MG63 (cell line): Measurements from ENCODE around the gene RIN3. TPM values are rescaled to one million over a fixed set of nuclear protein-coding genes. Genes with fewer than 3 reads are reported as not detected.

ENCODE experiments used
- DNase-seq: peaks from one replicate; pipeline ENCODE4 v3.0.0-alpha.2; 2020
- H3K27me3 ChIP-seq: fragments of 250-450 bp; sonication (Bioruptor Pico); 2 replicates; pipeline ENCODE4 v1.5.1; 2020; ENCODE audit warnings: mild to moderate bottlenecking, moderate library complexity
- H3K36me3 ChIP-seq: fragments of 250-450 bp; sonication (Bioruptor Pico); 2 replicates; pipeline ENCODE4 v1.5.1; 2020; ENCODE audit warnings: mild to moderate bottlenecking, moderate library complexity
- H3K4me3 ChIP-seq: fragments of 250-450 bp; sonication (Bioruptor Pico); 2 replicates; pipeline ENCODE4 v1.5.1; 2020; ENCODE audit warnings: mild to moderate bottlenecking, moderate library complexity
- H3K9me3 ChIP-seq: fragments of 250-450 bp; sonication (Bioruptor Pico); 2 replicates; pipeline ENCODE4 v1.5.1; 2020; ENCODE audit warnings: mild to moderate bottlenecking, moderate library complexity
- total RNA-seq: library from RNA; depleted of rRNA; stranded (reverse); fragments of >200 nt; shearing (Covaris generic); gene quantifications from 2 replicates; pipeline ENCODE4 v1.2.3, GENCODE V29; 2014; ENCODE audit warnings: low replicate concordance

RIN3 gene
- total RNA-seq, 1 experiment from 2014 or later: 1.4 TPM

DNA sequence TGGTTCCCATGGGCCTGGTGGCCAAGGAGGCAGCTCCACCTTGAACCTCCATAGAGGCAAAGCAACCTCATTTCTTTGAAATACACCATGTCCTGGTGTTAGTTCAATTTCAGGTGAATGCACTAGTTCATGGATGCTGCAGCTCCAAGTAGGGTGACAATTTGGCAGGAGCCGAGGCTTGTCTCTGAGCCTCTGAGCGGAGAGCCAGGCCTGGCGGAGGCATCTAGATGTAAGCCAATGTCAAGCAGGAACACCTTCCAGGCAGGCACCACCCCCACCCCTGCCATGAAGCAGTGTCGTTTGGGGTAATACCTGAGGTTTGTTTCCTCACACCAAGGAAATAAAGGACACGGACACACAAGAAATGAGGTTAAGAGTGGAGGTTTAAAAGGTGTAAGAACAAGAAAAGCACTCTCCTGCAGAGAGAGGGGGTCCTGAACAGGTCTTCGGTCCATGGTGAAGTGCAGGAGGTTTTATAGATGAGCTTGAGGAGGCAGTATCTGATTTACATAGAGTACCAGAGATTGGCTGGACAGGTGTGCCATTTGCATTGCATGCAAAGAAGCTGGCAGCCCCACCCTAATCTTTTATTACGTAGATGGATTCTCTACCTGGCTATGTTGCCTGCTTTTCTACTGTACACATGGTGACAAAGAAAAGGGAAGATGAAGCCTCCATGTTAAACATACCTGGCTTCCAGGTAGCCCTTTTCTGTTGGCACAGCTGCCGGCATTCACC is 60.3 kb downstream of the RIN3 start:
- H3K36me3 ChIP-seq: no peaks in the 10 kb centered on the region
- H3K4me3 ChIP-seq: no peak overlapping the region
- no peaks in the 10 kb centered on the region for H3K9me3 ChIP-seq
- DNase-seq: no peak
- H3K27me3 ChIP-seq: no peaks in the 10 kb centered on the region

DNA sequence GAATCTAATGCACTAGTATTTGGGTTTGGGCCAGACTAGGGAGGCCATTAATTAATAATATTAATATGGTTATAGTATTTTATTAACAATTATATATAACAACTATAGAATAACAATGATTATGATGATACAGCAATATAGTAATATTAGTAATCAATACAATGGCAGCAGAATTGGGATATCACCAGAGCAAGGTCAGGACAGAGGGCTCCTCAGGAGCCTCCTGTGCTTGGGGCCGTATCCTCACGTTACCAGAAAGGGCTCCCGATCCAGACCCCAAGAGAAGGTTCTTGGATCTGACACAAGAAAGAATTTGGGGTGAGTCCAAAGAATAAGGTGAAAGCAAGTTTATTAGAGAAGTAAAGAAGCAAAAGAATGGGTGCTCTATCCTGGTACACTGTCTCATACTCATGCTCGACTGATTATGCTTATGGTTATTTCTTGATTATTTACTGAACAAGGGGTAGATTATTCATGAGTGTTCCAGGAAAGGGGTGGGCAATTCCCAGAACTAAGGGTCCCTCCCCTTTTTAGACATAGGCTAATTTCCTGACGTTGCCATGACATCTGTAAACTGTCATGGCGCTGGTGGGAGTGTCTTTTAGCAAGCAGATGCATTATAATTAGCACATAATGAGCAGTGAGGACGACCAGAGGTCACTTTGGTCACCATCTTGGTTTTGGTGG is 61.6 kb downstream of the RIN3 start:
- DNase-seq: no peak
- H3K36me3 ChIP-seq: no peaks in the 10 kb centered on the region; the same call in 1 of the 2 replicates
- no peaks in the 10 kb centered on the region for H3K27me3 ChIP-seq
- H3K4me3 ChIP-seq: no peak overlapping the region
- H3K9me3 ChIP-seq: no peaks in the 10 kb centered on the region

DNA sequence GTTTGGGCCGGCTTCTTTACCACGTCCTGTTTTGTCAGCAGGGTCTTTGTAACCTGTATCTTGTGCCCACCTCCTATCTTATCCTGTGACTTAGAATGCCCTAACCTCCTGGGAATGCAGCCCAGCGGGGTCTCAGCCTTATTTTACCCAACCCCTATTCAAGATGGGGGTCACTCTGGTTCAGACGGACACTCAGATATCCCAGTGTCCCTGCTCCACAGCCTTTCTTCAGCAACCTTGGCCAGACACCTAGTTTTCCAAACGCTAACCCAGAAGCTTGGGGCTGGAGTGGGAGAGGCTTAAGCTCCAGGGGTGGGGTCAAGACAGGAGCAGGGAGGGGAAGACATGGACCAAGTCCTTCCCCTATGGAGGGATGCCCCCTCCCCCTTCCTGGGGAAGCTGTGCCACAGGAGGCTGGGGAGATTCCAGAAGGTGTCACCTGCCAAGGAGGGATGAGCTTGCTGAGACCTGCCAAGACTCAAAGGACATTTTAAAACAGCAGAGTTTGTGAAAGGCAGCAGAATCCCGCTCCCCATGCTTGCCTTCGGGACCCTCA is 62.2 kb downstream of the RIN3 start:
- Histone ChIP-seq H3K36me3 (no peaks in the 10 kb centered on the region; the same call in 1 of the 2 replicates), H3K9me3 (no peaks in the 10 kb centered on the region), H3K4me3 (no peak overlapping the region), H3K27me3 (no peaks in the 10 kb centered on the region)
- DNase-seq: no peak

DNA sequence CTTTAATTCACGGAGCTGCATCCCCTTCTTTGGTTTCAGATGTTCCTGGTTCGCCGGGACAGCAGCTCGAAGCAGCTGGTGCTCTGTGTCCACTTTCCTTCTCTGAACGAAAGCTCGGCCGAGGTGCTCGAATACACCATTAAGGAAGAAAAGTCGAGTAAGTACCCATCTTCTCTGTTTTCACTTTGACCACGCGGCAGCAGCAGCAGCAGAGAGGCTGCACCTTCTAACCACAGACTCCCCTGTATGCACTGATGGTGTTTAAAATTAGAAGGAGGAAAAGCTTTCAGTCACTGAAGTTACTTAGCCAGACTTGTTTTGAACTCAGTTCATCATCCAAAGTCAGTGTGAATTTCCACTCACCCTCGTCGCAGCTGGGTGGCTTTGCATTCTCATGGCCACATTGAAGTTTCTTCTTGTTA is 63.8 kb downstream of the RIN3 start:
- Histone ChIP-seq H3K27me3 (no peaks in the 10 kb centered on the region), H3K4me3 (no peak overlapping the region), H3K36me3 (no peaks in the 10 kb centered on the region; the same call in 1 of the 2 replicates), H3K9me3 (no peaks in the 10 kb centered on the region)
- no peak for DNase-seq

DNA sequence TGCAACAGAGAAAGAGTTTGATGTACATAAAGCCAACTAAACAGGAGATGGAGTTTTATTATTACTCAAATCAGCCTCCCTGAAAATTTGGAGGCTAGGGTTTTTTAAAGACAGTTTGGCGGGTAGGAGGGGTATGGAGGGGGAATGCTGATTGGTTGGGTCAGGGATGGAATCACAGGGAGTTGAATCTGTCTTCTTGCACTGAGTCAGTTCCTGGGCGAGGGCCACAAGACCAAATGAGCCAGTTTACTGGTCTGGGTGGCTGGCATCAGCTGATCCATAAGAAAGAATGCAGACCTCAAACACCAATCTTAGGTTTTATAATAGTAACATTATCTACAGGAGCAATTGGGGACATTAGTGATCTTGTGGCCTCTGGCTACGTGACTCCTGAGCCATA is 64.9 kb downstream of the RIN3 start:
- H3K27me3 ChIP-seq: no peaks in the 10 kb centered on the region
- DNase-seq: peak; percentile 80
- H3K4me3 ChIP-seq: no peak overlapping the region
- no peaks in the 10 kb centered on the region for H3K9me3 ChIP-seq
- no peaks in the 10 kb centered on the region; the same call in 1 of the 2 replicates for H3K36me3 ChIP-seq

DNA sequence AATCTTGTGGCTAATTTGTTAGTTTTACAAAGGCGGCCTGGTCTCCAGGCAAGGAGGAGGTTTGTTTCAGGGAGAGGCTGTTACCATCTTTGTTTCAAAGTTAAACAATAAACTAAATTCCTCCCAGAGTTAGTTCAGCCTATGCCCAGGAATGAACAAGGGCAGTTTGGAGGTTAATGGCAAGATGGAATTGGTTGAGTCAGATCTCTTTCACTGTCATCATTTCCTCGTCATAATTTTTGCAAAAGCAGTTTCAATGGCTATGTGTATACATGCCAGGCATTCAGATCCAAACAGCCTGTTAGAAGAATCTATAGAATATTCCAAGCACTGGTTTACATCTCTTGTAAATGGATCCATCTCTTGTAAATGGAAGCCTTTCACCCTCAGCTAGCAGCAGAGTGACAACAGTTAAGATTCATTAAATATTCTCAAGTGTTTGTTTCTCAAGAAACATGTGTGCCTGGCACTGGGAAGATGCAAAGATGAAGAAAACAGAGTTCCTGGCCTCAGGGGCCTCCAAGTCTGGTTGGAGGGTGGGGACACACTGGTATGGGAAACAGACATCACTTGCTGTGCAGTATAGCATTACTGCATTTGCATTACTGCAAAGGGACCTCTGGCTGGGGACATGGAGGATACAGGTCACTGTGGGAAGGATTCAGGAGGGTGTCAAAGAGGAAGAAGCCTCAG is 65.8 kb downstream of the RIN3 start:
- Histone ChIP-seq H3K36me3 (no peaks in the 10 kb centered on the region; the same call in 1 of the 2 replicates), H3K4me3 (no peak overlapping the region), H3K27me3 (no peaks in the 10 kb centered on the region), H3K9me3 (no peaks in the 10 kb centered on the region)
- no peak for DNase-seq

DNA sequence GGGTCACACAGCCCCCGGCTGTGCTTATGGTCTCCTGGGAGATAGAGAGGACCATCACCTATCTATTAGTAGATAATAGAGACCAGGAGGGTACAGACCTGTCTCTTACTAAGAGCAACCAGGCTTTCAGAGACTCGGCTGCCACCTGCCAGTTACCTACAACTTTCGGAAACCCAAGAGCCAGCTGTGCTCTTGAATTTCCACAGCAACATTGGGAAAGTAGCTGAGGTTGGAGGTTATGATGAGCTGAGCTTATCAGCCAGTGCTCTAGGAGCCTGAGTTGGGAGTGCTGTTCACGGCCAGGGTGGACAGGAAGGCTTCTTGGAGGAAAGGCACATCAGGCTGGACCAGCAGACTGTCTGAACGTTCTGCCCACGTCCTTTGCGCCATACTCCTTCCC is 67.6 kb downstream of the RIN3 start:
- Histone ChIP-seq H3K9me3 (no peaks in the 10 kb centered on the region), H3K36me3 (no peaks in the 10 kb centered on the region; the same call in 1 of the 2 replicates), H3K4me3 (no peak overlapping the region), H3K27me3 (no peaks in the 10 kb centered on the region)
- DNase-seq: no peak

DNA sequence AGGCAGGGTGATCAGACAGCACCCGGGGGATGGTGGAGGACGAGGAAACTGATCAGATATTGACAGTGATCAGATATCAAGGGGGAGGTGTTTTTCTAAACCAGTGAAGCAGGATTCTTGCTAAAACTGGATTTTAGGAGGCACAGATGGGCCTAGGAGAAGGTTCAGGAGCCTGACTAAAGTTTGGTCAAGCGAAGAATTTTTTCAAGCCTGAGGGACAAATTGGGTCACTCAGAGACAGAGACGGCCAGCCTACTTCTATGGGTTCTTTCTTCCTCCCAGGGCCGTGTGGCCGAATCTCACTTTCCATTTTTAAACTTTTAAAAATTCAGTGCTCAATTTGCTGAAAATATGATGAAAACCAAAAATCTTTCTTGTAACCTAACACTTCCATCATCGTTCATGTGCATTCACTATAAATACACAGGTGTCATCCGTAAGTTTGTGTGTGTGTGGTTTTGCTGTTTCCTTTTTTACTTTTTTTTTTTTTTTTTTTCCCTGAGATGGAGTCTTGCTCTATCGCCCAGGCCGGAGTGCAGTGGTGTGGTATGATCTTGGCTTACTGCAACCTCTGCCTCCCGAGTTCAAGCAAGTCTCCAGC is 68.5 kb downstream of the RIN3 start:
- no peaks in the 10 kb centered on the region; the same call in 1 of the 2 replicates for H3K36me3 ChIP-seq
- H3K9me3 ChIP-seq: no peaks in the 10 kb centered on the region
- DNase-seq: no peak
- no peak overlapping the region for H3K4me3 ChIP-seq
- H3K27me3 ChIP-seq: no peaks in the 10 kb centered on the region

DNA sequence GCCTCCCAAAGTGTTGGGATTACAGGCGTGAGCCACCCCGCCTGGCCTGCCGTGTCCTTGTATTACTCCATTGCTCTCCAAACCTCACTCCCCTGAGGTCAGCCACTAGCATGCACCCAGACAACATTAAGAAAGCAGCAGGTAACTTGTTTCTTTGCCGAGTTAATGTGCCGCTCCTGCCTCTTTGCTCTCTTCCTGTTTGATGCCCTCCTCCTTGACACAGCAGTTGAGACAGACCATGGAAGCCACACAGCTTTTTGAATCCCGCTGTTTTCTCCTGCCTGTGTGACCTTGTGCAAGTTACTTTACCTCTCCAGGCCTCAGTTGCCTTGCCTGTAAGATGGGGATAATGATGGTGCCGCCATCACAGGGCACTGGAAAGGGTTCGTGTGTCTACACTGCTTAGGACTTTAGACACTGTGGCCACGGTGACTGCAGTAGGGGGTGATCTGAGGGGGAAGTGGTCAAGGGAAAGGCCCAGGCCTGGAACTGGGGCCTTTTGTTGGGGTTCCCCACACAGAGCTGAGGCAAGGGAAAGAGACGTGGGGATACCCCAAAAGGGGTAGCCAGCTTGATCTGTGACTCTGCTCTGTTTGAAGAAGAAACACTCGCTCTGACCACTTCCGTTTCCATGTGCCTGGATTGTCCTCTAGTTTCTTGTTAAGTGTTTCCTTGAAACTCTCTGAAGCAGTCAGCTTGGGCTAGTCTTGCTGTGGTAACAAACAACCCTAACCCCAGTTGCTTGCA is 69.3 kb downstream of the RIN3 start:
- no peaks in the 10 kb centered on the region; the same call in 1 of the 2 replicates for H3K36me3 ChIP-seq
- H3K9me3 ChIP-seq: no peaks in the 10 kb centered on the region
- H3K27me3 ChIP-seq: no peaks in the 10 kb centered on the region
- DNase-seq: no peak
- H3K4me3 ChIP-seq: no peak overlapping the region

DNA sequence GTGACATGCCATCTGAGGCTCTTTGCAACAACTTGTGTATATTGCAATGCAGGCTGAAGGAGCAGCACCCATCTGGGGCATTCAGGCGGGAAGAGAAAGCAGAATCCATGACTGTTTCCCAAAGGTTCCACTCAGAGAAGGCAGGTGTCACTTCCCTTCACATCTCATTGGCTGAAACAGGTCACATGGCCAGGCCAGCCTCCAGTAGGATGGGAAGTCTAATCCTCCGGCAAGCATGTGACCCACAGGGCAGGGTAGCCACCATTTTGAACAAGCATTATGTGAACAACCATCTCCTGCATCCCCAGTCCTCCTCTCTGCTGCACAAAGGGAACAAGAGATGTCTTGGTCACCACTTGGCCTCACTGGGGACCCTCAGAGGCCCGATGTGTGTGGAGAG is 70.6 kb downstream of the RIN3 start:
- DNase-seq: no peak
- no peak overlapping the region for H3K4me3 ChIP-seq
- H3K27me3 ChIP-seq: no peaks in the 10 kb centered on the region
- no peaks in the 10 kb centered on the region for H3K9me3 ChIP-seq
- H3K36me3 ChIP-seq: no peaks in the 10 kb centered on the region; the same call in 1 of the 2 replicates

DNA sequence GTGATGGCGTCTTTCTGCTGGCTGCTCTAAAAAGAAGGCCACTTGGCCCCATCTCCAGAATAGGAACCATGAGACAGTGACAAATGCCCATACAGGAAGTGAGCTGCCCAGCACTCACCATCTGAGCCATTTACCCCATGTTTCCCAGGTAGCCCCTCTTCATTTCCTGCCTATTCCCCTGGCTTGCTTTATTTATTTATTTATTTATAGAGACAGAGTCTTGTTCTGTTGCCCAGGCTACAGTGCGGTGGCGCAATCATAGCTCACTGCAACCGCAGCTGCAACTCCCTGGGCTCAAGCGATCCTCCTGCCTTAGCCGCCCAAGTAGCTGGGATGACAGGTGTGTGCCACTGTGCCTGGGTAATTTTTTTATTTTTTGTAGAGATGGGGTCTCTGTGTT is 71.2 kb downstream of the RIN3 start:
- Histone ChIP-seq H3K36me3 (no peaks in the 10 kb centered on the region), H3K27me3 (no peaks in the 10 kb centered on the region), H3K4me3 (no peak overlapping the region), H3K9me3 (no peaks in the 10 kb centered on the region)
- DNase-seq: no peak

DNA sequence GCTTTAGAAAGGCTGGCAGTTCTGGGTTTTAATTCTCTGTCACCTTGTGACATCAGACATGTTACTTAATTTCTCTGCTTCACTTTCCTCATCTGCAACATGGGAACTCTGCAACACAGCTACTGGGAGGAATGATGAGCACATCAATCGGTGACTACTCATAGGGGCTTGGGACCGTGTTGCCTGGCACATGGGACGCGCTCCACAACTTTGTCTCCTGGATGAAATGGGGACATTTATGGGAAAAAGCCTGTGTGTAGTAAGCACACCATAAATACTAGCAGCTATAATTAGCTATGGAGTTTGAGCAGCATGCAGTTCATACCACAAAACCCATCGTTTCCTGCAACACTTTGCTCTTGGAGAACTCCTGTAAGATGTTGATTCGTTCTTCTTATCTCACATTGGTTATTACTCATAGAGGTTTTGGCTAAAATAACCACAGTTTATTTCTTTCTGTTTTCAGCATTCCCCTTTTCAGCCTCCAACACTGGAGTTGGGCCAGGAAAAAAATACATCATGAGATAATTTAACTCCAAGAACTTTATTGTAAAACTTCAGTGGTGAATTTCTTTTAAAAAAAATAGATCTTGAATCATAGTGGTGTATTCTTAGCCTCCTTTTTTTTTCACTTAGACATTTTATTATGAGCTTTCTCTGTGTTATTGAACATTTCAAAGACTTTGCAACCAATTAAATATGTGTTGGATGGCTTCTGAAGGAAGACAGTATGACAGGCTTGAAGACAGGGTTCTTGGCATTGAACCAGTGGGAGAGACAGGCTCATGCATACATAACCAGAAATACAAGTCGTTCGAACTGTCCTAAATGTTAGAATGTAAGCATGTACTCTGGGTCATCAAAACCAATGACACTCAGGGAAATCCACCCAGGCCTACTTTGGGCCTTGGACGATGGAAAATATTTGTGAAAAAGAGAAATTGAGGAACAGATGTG is 72.7 kb downstream of the RIN3 start:
- H3K9me3 ChIP-seq: no peaks in the 10 kb centered on the region
- H3K36me3 ChIP-seq: no peaks in the 10 kb centered on the region
- no peak overlapping the region for H3K4me3 ChIP-seq
- peak; percentile 29 for DNase-seq
- no peaks in the 10 kb centered on the region for H3K27me3 ChIP-seq

DNA sequence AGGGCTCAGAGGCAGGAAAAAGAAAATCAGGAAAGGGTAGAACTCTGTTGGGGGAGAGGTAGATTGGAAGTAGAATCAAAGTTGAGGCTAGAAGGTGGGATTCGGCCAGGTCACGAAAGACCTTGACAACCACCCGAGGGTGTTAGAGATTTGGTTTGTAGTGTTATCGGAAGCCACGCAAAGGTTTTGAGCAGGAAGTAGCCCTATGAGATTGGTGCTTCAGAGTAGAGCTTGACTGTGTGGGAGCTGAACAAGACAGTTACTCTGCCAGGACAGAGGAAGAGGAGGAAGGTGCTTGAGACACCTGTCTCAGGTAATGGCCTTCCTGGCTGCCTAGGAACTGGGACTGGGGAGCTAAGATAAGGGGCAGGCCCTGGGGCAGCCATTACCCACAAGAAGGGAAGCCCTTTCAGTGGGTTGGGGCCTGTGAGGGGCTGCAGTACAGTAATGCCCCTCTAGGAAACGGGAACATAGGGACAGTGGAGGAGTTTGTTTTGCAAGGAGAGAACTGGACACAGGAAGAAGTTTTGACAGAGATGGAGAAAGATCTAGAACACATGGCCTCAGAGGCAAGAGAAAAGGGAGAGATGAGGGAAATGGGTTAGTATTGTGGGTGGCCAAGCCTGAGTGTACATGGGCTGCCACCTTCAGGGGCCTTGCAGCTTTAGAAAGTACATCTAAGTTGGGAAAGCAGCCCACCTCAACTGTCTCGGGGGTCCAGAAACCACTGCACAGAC is 73.5 kb downstream of the RIN3 start:
- no peak for DNase-seq
- H3K4me3 ChIP-seq: no peak overlapping the region
- H3K9me3 ChIP-seq: no peaks in the 10 kb centered on the region
- no peaks in the 10 kb centered on the region for H3K27me3 ChIP-seq
- no peaks in the 10 kb centered on the region for H3K36me3 ChIP-seq

DNA sequence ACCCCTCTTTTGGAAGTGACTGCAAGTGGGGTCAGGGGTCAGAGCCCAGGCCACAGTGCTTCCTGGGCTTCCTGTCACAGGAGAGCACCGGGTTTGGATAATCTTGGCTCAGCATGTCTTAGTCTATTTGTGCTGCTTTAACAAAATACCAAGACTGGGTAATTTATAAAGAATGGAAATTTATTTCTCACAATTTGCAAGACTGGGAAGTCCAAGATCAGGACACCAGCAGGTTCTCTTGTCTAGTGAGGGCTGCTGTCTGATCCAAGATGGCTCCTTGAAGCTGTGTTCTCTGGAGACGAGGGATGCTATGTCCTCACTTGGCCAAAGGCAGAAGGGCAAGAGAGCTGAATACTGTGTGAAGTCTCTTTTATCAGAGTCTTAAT is 74.1 kb downstream of the RIN3 start:
- no peaks in the 10 kb centered on the region for H3K36me3 ChIP-seq
- no peaks in the 10 kb centered on the region for H3K27me3 ChIP-seq
- no peaks in the 10 kb centered on the region for H3K9me3 ChIP-seq
- DNase-seq: no peak
- no peak overlapping the region for H3K4me3 ChIP-seq
